ENCODE data around the gene STK32B. TPM values are rescaled to one million over a fixed set of nuclear protein-coding genes. Genes with fewer than 3 reads are reported as not detected.

The STK32B gene
- total and polyA plus RNA-seq, 2 of the 8 experiments (the other 6 are each of a cell fraction or from before 2014, with no cell fraction given), result 2.3 to 2.5 TPM

DNA sequence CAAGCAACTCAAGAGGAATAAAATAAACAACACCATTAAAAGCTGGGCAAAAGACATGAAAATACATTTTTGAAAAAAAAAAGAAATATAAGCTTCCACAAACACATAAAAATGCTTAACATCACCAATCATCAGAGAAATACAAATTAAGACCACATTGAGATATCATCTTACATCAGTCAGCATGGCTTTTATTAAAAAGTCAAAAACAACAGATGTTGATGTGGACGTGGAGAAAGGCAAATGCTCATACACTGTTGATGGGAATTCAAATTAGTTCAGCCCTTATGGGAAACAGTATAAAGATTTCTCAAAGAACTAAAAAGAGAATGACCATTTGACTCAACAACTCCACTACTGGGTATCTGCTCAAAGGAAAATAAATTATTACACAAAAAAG lies 59.6 kb downstream of the STK32B start (continued):
- TF ChIP-seq, protein P1, sequence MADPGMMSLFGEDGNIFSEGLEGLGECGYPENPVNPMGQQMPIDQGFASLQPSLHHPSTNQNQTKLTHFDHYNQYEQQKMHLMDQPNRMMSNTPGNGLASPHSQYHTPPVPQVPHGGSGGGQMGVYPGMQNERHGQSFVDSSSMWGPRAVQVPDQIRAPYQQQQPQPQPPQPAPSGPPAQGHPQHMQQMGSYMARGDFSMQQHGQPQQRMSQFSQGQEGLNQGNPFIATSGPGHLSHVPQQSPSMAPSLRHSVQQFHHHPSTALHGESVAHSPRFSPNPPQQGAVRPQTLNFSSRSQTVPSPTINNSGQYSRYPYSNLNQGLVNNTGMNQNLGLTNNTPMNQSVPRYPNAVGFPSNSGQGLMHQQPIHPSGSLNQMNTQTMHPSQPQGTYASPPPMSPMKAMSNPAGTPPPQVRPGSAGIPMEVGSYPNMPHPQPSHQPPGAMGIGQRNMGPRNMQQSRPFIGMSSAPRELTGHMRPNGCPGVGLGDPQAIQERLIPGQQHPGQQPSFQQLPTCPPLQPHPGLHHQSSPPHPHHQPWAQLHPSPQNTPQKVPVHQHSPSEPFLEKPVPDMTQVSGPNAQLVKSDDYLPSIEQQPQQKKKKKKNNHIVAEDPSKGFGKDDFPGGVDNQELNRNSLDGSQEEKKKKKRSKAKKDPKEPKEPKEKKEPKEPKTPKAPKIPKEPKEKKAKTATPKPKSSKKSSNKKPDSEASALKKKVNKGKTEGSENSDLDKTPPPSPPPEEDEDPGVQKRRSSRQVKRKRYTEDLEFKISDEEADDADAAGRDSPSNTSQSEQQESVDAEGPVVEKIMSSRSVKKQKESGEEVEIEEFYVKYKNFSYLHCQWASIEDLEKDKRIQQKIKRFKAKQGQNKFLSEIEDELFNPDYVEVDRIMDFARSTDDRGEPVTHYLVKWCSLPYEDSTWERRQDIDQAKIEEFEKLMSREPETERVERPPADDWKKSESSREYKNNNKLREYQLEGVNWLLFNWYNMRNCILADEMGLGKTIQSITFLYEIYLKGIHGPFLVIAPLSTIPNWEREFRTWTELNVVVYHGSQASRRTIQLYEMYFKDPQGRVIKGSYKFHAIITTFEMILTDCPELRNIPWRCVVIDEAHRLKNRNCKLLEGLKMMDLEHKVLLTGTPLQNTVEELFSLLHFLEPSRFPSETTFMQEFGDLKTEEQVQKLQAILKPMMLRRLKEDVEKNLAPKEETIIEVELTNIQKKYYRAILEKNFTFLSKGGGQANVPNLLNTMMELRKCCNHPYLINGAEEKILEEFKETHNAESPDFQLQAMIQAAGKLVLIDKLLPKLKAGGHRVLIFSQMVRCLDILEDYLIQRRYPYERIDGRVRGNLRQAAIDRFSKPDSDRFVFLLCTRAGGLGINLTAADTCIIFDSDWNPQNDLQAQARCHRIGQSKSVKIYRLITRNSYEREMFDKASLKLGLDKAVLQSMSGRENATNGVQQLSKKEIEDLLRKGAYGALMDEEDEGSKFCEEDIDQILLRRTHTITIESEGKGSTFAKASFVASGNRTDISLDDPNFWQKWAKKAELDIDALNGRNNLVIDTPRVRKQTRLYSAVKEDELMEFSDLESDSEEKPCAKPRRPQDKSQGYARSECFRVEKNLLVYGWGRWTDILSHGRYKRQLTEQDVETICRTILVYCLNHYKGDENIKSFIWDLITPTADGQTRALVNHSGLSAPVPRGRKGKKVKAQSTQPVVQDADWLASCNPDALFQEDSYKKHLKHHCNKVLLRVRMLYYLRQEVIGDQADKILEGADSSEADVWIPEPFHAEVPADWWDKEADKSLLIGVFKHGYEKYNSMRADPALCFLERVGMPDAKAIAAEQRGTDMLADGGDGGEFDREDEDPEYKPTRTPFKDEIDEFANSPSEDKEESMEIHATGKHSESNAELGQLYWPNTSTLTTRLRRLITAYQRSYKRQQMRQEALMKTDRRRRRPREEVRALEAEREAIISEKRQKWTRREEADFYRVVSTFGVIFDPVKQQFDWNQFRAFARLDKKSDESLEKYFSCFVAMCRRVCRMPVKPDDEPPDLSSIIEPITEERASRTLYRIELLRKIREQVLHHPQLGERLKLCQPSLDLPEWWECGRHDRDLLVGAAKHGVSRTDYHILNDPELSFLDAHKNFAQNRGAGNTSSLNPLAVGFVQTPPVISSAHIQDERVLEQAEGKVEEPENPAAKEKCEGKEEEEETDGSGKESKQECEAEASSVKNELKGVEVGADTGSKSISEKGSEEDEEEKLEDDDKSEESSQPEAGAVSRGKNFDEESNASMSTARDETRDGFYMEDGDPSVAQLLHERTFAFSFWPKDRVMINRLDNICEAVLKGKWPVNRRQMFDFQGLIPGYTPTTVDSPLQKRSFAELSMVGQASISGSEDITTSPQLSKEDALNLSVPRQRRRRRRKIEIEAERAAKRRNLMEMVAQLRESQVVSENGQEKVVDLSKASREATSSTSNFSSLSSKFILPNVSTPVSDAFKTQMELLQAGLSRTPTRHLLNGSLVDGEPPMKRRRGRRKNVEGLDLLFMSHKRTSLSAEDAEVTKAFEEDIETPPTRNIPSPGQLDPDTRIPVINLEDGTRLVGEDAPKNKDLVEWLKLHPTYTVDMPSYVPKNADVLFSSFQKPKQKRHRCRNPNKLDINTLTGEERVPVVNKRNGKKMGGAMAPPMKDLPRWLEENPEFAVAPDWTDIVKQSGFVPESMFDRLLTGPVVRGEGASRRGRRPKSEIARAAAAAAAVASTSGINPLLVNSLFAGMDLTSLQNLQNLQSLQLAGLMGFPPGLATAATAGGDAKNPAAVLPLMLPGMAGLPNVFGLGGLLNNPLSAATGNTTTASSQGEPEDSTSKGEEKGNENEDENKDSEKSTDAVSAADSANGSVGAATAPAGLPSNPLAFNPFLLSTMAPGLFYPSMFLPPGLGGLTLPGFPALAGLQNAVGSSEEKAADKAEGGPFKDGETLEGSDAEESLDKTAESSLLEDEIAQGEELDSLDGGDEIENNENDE (IDR thresholded peaks at IDR 0.05; ENCODE audit: insufficient replicate concordance, low read length), result no peak
- TF ChIP-seq TCF12 (IDR thresholded peaks at IDR 0.05; ENCODE audit: low read depth, low read length), result no peak
- TF ChIP-seq SIN3A (conservative IDR thresholded peaks at IDR 0.05 in 1 of 2, IDR thresholded peaks at IDR 0.05 in 1 of 2; ENCODE audit: low read depth in 1 of 2, low read length in 2 of 2), result no peak
- no peak for TF ChIP-seq HDAC2 (IDR thresholded peaks at IDR 0.05; ENCODE audit: borderline replicate concordance in 1 of 2, low read depth in 2 of 2, low read length in 2 of 2)
- no peak for TF ChIP-seq SP1 (IDR thresholded peaks at IDR 0.05; ENCODE audit: low read depth, low read length)
- TF ChIP-seq CBX8 (IDR thresholded peaks at IDR 0.05; ENCODE audit: borderline replicate concordance, low read depth, low read length), result no peak
- TF ChIP-seq JUN (IDR thresholded peaks at IDR 0.05; ENCODE audit: low read depth, low read length), result no peak
- TF ChIP-seq NRF1 (IDR thresholded peaks at IDR 0.05; ENCODE audit: low read depth, low read length), result no peak
- no peak for TF ChIP-seq ASH2L (IDR thresholded peaks at IDR 0.05; ENCODE audit: low read length)
- TF ChIP-seq PHF8 (conservative IDR thresholded peaks at IDR 0.05; ENCODE audit: low read depth, low read length), result no peak
- no peak for TF ChIP-seq HDAC6 (IDR thresholded peaks at IDR 0.05; ENCODE audit: low read depth, low read length)

Measured in H1 (cell line).